Right atrium auricular region (tissue), 2 donors: ENCODE measurements around the gene QSOX2. TPM values are rescaled to one million over a fixed set of nuclear protein-coding genes. Genes with fewer than 3 reads are reported as not detected.

Experiments used
- DNase-seq: peaks from one replicate; pipeline ENCODE4 v3.0.0-alpha.2; 2019; ENCODE audit warnings: low spot score
- H3K27ac ChIP-seq, 2 donors: fragments of 200-600 bp; sonication (generic); 1 replicate in 1 of 2; 2 replicates in 1 of 2; pipeline ENCODE4 v1.5.1; 2016 to 2019
- H3K27me3 ChIP-seq, 2 donors: fragments of 200-600 bp; sonication (generic); one replicate each; pipeline versions ENCODE4 v1.5.1 to v1.6.0; 2017 to 2019
- H3K36me3 ChIP-seq: fragments of 200-600 bp; sonication (generic); one replicate; pipeline ENCODE4 v1.5.1; 2016
- H3K4me1 ChIP-seq, 2 donors: fragments of 200-600 bp; sonication (generic); one replicate each; pipeline versions ENCODE4 v1.5.1 to v1.6.0; 2017 to 2019
- H3K4me3 ChIP-seq, 2 donors: fragments of 200-600 bp; sonication (generic); 1 replicate in 1 of 2; 2 replicates in 1 of 2; pipeline ENCODE4 v1.5.1; 2017 to 2019; ENCODE audit warnings: mild to moderate bottlenecking in 1 of 2, moderate library complexity in 1 of 2
- H3K9me3 ChIP-seq, 2 donors: fragments of 200-600 bp; sonication (generic); one replicate each; pipeline ENCODE4 v1.5.1; 2019
- total RNA-seq, 2 donors: library from RNA; depleted of rRNA; stranded (reverse); fragments of >200 nt; gene quantifications; one replicate each; pipeline ENCODE4 v1.1.0, GENCODE V29; 2016
- TF ChIP-seq, protein P1 (sequence below), 2 donors: fragments of 200-600 bp; sonication (generic); IDR thresholded peaks; one replicate each; pipeline ENCODE4 v1.5.1; 2019; ENCODE audit warnings: antibody characterized with exemption in 2 of 2

The QSOX2 gene
- total RNA-seq, 2 donors from 2014 or later, result 3.2 to 6.3 TPM

DNA sequence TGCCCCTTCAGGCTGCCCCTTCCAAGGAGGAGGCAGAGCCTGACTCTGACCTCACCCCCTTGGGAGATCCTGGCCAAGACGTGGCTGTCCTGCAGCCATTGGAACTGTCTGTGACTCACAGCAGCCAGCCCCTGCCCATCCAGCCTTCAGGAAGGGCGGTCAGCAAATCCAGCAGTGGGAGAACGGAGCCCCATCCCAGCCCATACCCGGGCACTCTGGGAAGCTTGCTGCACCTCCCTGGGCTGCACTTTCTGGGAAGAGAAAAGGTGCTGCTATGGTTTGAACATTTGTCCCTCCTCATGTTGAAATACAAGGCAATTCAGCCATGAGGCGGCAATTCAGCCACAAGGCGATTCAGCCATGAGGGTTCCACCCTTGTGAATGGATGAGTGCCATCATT is 33.9 kb upstream of the QSOX2 start:
- H3K4me1 ChIP-seq, result peaks cover 0 to 14% of the 10 kb centered on the region in 2 donors
- no peaks in the 10 kb centered on the region for H3K27me3 ChIP-seq
- no peak for DNase-seq

DNA sequence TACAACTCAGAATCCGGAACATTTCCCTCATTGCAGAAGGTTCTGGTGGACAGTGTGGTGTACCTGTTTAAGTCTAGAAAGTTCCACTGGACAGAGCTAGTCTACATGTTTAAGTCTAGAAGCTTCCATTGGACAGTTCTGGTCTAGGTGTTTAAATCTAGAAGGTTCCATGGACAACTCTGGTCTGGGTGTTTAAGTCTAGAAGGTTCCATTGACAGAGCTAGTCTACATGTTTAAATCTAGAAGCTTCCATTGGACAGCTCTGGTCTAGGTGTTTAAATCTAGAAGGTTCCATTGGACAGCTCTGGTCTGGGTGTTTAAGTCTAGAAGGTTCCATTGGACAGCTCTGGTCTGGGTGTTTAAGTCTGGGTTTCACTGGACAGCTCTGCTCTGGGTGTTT is 33.3 kb upstream of the QSOX2 start:
- Histone ChIP-seq H3K4me1 (peaks cover 0 to 13% of the 10 kb centered on the region in 2 donors), H3K9me3 (no peaks in the 10 kb centered on the region), H3K4me3 (no peak overlapping the region), H3K27ac (no peak overlapping the region), H3K27me3 (no peaks in the 10 kb centered on the region), H3K36me3 (no peaks in the 10 kb centered on the region)
- no peak for DNase-seq
- TF ChIP-seq, protein P1, sequence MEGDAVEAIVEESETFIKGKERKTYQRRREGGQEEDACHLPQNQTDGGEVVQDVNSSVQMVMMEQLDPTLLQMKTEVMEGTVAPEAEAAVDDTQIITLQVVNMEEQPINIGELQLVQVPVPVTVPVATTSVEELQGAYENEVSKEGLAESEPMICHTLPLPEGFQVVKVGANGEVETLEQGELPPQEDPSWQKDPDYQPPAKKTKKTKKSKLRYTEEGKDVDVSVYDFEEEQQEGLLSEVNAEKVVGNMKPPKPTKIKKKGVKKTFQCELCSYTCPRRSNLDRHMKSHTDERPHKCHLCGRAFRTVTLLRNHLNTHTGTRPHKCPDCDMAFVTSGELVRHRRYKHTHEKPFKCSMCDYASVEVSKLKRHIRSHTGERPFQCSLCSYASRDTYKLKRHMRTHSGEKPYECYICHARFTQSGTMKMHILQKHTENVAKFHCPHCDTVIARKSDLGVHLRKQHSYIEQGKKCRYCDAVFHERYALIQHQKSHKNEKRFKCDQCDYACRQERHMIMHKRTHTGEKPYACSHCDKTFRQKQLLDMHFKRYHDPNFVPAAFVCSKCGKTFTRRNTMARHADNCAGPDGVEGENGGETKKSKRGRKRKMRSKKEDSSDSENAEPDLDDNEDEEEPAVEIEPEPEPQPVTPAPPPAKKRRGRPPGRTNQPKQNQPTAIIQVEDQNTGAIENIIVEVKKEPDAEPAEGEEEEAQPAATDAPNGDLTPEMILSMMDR (IDR thresholded peaks at IDR 0.05), result no peak

More for the DNA sequence above, 33.9 kb upstream of the QSOX2 start:
- TF ChIP-seq, protein P1 (IDR thresholded peaks at IDR 0.05), result no peak
- H3K27ac ChIP-seq, result no peak overlapping the region
- no peak overlapping the region for H3K4me3 ChIP-seq
- H3K36me3 ChIP-seq, result no peaks in the 10 kb centered on the region
- H3K9me3 ChIP-seq, result no peaks in the 10 kb centered on the region

DNA sequence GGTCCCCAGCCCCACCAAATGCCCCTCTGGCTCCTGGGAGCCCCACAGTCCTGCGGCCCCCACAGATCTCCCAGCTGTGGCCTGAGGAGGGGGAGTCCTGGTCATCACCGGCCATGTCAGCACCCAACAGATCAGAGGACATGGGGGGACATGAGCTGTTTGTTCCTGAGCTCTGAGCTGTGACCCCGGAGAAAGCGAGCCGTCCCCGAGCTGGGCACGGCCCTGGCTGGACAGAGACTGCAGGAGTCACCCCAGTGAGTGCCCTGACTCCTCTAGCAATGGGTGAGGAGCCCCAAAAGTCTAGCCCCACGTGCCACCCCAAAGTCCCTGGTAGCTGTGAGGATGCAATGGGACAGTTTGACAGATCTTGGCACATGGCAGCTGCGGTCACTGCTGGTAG is 32.6 kb upstream of the QSOX2 start:
- no peaks in the 10 kb centered on the region for H3K27me3 ChIP-seq
- no peaks in the 10 kb centered on the region for H3K9me3 ChIP-seq
- no peaks in the 10 kb centered on the region for H3K36me3 ChIP-seq
- no peak overlapping the region for H3K4me3 ChIP-seq
- peaks cover 0 to 6% of the 10 kb centered on the region in 2 donors for H3K4me1 ChIP-seq
- TF ChIP-seq, protein P1 (IDR thresholded peaks at IDR 0.05), result no peak
- H3K27ac ChIP-seq, result no peak overlapping the region
- DNase-seq, result no peak

DNA sequence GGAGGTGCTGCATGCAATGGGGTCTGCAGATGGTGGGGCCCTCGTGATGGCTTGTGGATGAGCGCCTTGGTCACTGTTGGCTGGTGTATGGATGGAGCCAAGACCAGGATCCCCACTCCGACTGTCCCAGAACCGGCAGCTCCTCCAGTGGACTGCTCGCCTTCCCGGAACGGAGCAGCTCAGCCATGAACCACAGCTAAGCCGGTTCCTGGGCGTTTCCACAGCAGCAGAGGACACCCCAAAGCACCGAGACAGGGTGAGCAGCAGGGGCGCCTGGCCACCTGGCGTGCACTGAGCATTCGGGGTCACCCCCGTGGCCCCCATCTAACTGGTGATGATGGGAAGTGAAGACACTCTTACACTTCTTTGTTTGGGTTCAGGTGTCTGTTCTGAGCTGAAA is 32.1 kb upstream of the QSOX2 start:
- no peaks in the 10 kb centered on the region for H3K27me3 ChIP-seq
- peaks cover 0 to 2% of the 10 kb centered on the region in 2 donors for H3K4me1 ChIP-seq
- TF ChIP-seq, protein P1 (IDR thresholded peaks at IDR 0.05), result no peak
- H3K27ac ChIP-seq, result no peak overlapping the region
- H3K4me3 ChIP-seq, result no peak overlapping the region
- H3K36me3 ChIP-seq, result no peaks in the 10 kb centered on the region
- no peak for DNase-seq
- no peaks in the 10 kb centered on the region for H3K9me3 ChIP-seq

DNA sequence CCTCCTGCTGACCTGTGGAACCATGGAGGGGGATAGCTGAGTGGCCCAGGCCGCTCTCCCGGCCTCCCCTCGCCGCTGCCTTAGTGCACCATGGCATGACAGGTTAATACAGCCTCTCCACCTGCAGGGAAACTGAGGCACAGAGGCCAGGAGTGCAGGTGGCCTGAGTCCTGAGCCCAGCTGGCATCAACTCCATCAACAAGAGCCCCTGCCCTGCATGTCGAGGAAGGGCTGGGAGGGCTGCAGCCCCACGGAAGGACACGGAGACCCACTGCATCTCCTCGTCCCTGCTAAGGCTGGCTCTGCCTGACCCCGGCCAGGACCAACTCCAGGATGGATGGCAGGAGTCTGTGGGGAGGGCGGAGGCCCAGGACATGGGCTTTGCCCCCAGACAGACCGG is 31.1 kb upstream of the QSOX2 start:
- no peak overlapping the region for H3K4me3 ChIP-seq
- TF ChIP-seq, protein P1 (IDR thresholded peaks at IDR 0.05), result no peak
- DNase-seq, result no peak
- H3K27ac ChIP-seq, result no peak overlapping the region
- no peaks in the 10 kb centered on the region for H3K36me3 ChIP-seq
- H3K9me3 ChIP-seq, result no peaks in the 10 kb centered on the region
- H3K27me3 ChIP-seq, result no peaks in the 10 kb centered on the region
- no peaks in the 10 kb centered on the region for H3K4me1 ChIP-seq

DNA sequence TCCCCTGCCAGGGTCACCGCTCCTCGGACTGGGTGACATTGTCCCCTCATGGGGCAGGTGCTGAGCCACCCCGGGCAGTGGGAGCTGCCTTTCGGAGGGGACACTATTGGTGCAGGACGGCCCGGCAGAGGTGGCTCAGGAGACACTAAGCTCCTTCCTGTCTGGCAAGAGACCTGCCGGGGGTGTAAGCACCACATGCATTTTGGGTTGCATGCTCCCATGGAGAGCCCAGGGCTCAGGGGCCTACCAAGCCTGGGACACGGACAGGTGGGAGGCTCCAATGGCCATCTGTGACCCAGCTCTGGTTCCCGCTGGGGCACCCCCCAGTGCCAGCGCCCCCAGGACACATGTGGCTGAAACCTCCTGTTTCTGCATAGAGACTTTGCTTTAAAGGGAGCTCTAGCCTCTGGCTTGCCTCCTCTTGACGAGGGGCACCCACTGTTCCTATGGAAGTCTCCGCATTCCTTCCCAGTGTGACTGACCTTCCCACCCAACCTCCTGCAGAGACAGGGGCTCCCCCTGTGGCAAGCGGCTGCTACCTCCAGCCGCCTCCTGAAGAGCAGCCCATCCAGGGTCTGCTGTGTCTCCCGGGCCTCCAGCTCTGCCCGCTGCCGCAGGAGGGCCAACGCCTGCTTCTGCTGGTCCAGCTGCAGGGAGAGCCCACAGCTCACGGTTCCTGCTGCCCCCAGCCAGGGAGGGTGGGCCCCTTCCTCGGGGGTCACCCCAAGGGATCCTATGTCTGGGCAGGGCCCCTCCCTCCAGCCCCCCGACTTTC is 30.2 kb upstream of the QSOX2 start:
- no peak overlapping the region for H3K4me3 ChIP-seq
- H3K27me3 ChIP-seq, result no peaks in the 10 kb centered on the region
- TF ChIP-seq, protein P1 (IDR thresholded peaks at IDR 0.05), result no peak
- H3K9me3 ChIP-seq, result no peaks in the 10 kb centered on the region
- no peak for DNase-seq
- H3K4me1 ChIP-seq, result no peaks in the 10 kb centered on the region
- H3K36me3 ChIP-seq, result no peaks in the 10 kb centered on the region
- H3K27ac ChIP-seq, result no peak overlapping the region
